Kidney tubule cell (primary cell): ENCODE data around the gene ANKRD34A.
A peak's percentile ranks its signal among the peaks of the same experiment; 100 is the strongest.

ENCODE experiments used
- DNase-seq: peaks from one replicate; pipeline ENCODE4 v3.0.0-alpha.2; 2018; ENCODE audit warnings: low spot score

ANKRD34A gene

GRCh38 chr1:145990249-145990855 lies 26.0 kb upstream of the ANKRD34A start:
- no peak for DNase-seq

GRCh38 chr1:145988773-145989172 lies 24.4 kb upstream of the ANKRD34A start:
- DNase-seq, result no peak

- DNase-seq, result no peak
These were observed 23.6 kb upstream of the ANKRD34A start for GRCh38 chr1:145987926-145988325.

GRCh38 chr1:145986551-145986950 lies 22.2 kb upstream of the ANKRD34A start:
- DNase-seq, result no peak

- DNase-seq, result peak; percentile 45
These were observed 21.4 kb upstream of the ANKRD34A start for GRCh38 chr1:145985502-145986439.

GRCh38 chr1:145985129-145985501 lies 20.7 kb upstream of the ANKRD34A start:
- DNase-seq, result no peak

- no peak for DNase-seq
These were observed 19.8 kb upstream of the ANKRD34A start for GRCh38 chr1:145983960-145984830.

GRCh38 chr1:145983206-145983675 lies 18.9 kb upstream of the ANKRD34A start:
- no peak for DNase-seq

GRCh38 chr1:145982010-145982723 lies 17.8 kb upstream of the ANKRD34A start:
- no peak for DNase-seq

GRCh38 chr1:145980457-145980994 lies 16.2 kb upstream of the ANKRD34A start:
- DNase-seq, result no peak

GRCh38 chr1:145979746-145980456 lies 15.5 kb upstream of the ANKRD34A start:
- no peak for DNase-seq

- peak; percentile 100 for DNase-seq
These were observed 14.7 kb upstream of the ANKRD34A start for GRCh38 chr1:145978854-145979745.

- no peak for DNase-seq
These were observed 14.1 kb upstream of the ANKRD34A start for GRCh38 chr1:145978471-145978853.

GRCh38 chr1:145977486-145978470 lies 13.4 kb upstream of the ANKRD34A start:
- DNase-seq, result peak; percentile 85

GRCh38 chr1:145977016-145977415 lies 12.6 kb upstream of the ANKRD34A start:
- no peak for DNase-seq

GRCh38 chr1:145975216-145975615 lies 10.8 kb upstream of the ANKRD34A start:
- no peak for DNase-seq

GRCh38 chr1:145974721-145975120 lies 10.3 kb upstream of the ANKRD34A start:
- DNase-seq, result no peak

GRCh38 chr1:145972580-145972979 lies 8.2 kb upstream of the ANKRD34A start:
- no peak for DNase-seq
